ENCODE measurements around the gene GPC1. TPM values are rescaled to one million over a fixed set of nuclear protein-coding genes. Genes with fewer than 3 reads are reported as not detected.
A peak's percentile ranks its signal among the peaks of the same experiment; 100 is the strongest.

Gene GPC1
- total RNA-seq, 3 donors from 2014 or later = 13.8 to 56.3 (median 21.0) TPM

DNA sequence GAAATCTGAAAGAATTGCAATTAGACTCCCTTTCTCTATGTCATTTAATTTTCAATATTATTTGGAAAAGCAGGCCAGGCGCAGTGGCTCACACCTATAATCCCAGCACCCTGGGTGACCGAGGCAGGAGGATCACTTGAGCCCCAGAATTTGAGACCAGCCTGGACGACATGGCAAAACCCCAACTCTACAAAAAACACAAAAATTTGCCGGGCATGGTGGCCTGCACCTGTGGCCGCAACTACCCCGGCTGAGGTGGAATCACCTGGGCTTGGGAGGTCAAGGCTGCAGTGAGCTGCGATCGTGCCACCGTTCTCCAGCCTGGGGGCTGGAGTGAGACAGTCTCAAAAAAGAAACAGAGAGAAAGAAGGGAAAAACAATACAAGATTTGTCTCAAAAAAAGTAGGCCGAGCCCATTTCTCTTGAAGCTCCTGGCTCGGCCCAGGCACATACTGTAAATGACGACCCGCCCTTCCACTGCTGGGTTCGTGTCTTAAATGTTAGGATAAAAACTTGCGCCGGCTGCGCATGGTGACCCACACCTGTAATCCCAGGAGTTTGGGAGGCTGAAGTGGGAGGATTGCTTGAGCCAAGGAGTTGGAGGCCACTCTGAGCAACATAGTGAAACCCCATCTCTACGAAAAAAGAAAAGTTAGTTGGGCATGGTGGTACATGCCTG is 31.1 kb upstream of the GPC1 start:
- intact Hi-C loops (cut with DNase I; ENCODE audit: low total_unique reads) = no loop called here
- no peaks in the 10 kb centered on the region for H3K4me1 ChIP-seq
- TF ChIP-seq, protein P1, sequence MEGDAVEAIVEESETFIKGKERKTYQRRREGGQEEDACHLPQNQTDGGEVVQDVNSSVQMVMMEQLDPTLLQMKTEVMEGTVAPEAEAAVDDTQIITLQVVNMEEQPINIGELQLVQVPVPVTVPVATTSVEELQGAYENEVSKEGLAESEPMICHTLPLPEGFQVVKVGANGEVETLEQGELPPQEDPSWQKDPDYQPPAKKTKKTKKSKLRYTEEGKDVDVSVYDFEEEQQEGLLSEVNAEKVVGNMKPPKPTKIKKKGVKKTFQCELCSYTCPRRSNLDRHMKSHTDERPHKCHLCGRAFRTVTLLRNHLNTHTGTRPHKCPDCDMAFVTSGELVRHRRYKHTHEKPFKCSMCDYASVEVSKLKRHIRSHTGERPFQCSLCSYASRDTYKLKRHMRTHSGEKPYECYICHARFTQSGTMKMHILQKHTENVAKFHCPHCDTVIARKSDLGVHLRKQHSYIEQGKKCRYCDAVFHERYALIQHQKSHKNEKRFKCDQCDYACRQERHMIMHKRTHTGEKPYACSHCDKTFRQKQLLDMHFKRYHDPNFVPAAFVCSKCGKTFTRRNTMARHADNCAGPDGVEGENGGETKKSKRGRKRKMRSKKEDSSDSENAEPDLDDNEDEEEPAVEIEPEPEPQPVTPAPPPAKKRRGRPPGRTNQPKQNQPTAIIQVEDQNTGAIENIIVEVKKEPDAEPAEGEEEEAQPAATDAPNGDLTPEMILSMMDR (IDR thresholded peaks at IDR 0.05) = no peak
- TF ChIP-seq POLR2A (IDR thresholded peaks at IDR 0.05) = no peak
- no peak for TF ChIP-seq POLR2AphosphoS5 (IDR thresholded peaks at IDR 0.05)
- H3K27me3 ChIP-seq = peaks cover 0 to 6% of the 10 kb centered on the region in 2 donors
- no peaks in the 10 kb centered on the region for H3K9me3 ChIP-seq
- DNase-seq (ENCODE audit: low spot score in 2 of 2) = no peak
- H3K4me3 ChIP-seq = no peak overlapping the region
- no peaks in the 10 kb centered on the region for H3K36me3 ChIP-seq
- no peak overlapping the region for H3K27ac ChIP-seq

DNA sequence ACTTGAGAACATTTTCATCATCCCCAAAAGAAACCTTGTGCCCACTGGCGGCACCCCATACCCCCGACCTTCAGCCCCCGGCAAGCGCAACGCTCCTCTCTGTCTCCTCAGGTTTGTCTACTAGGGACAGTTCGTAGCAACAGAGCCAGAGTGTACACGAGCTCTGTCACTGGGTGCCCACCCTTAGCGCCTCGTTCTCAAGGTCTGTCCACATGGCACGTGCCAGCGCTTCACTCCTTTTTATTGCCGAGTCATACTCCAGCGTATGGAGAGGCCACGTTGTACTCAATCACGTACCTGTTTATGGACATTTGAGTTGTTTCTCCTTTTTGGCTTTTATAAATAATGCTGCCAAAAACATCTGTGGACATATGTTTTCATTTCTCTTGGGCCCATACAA is 30.3 kb upstream of the GPC1 start:
- intact Hi-C loops (cut with DNase I; ENCODE audit: low total_unique reads) = no loop called here

DNA sequence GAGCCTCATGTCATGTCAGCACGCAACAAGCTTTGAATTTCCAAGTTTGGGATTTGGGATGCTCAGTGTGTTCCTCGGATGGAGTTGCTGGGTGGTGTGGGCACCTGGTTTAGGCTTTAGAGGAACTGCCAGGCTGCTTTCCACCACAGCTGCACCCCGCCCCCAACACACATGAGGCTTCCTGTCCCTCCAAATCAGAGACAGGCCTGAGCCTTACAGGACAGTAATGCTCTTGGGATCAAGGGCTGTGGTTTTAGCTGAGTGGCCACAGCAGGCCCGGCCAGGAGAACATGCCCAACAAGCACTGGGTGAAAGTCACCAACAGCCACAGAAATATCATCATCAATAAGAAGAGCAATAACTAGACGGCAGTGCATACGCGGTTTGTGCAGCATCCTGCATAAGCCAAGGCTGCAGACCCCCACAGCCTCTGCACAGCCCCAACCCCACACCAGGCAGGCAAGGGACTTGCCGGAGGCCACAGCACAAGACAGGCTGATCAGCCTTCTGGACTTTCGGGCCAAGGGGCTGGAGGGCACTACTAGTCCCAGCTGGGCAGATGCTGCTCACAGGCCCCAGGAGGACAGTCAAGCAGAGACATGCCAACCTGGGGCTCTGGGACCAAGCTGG is 29.7 kb upstream of the GPC1 start:
- Histone ChIP-seq H3K27me3 (peaks cover 0 to 6% of the 10 kb centered on the region in 2 donors), H3K36me3 (no peaks in the 10 kb centered on the region), H3K9me3 (no peaks in the 10 kb centered on the region), H3K27ac (no peak overlapping the region), H3K4me3 (no peak overlapping the region), H3K4me1 (no peaks in the 10 kb centered on the region)
- peak in 1 of 2 donors; percentile 43 for DNase-seq (ENCODE audit: low spot score in 2 of 2)
- TF ChIP-seq, protein P1 (IDR thresholded peaks at IDR 0.05) = no peak
- intact Hi-C loops (cut with DNase I; ENCODE audit: low total_unique reads) = no loop called here

More for the DNA sequence above, 30.3 kb upstream of the GPC1 start:
- no peak overlapping the region for H3K27ac ChIP-seq
- no peaks in the 10 kb centered on the region for H3K9me3 ChIP-seq
- H3K36me3 ChIP-seq = no peaks in the 10 kb centered on the region
- no peaks in the 10 kb centered on the region for H3K4me1 ChIP-seq
- DNase-seq (ENCODE audit: low spot score in 2 of 2) = no peak
- H3K27me3 ChIP-seq = peaks cover 0 to 6% of the 10 kb centered on the region in 2 donors
- TF ChIP-seq, protein P1 (IDR thresholded peaks at IDR 0.05) = no peak
- TF ChIP-seq POLR2AphosphoS5 (IDR thresholded peaks at IDR 0.05) (no peak), POLR2A (IDR thresholded peaks at IDR 0.05) (no peak)
- H3K4me3 ChIP-seq = no peak overlapping the region

- Histone ChIP-seq H3K9me3 (no peaks in the 10 kb centered on the region), H3K4me3 (no peak overlapping the region), H3K4me1 (no peaks in the 10 kb centered on the region), H3K36me3 (no peaks in the 10 kb centered on the region), H3K27me3 (no peaks in the 10 kb centered on the region), H3K27ac (no peak overlapping the region)
- TF ChIP-seq POLR2A (IDR thresholded peaks at IDR 0.05) (no peak), POLR2AphosphoS5 (IDR thresholded peaks at IDR 0.05) (no peak)
- TF ChIP-seq, protein P1 (IDR thresholded peaks at IDR 0.05) = no peak
- peak in 1 of 2 donors; percentile 28 for DNase-seq (ENCODE audit: low spot score in 2 of 2)
- intact Hi-C loops (cut with DNase I; ENCODE audit: low total_unique reads) = no loop called here
These were observed 28.4 kb upstream of the GPC1 start for GRCh38 chr2:240407090-240407489.

DNA sequence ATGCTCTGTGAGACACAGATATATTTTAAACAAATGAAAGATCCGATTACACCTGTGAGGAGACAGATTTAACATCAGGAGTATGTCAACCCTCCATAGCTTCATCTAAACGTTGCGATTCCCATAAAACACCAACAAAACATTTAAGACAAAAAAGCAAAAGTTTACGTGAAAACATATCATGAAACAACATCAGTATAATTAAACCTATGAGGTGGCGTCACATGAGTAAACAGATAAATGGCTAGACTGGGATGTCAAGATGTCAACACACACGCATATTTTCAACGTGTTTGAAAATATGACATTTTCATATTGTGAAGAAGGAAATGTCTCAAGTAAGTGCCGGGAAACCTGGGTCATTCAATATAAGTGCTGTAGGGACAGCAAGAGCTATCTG is 25.5 kb upstream of the GPC1 start:
- Histone ChIP-seq H3K36me3 (no peaks in the 10 kb centered on the region), H3K4me1 (no peaks in the 10 kb centered on the region), H3K4me3 (no peak overlapping the region), H3K9me3 (no peaks in the 10 kb centered on the region), H3K27ac (no peak overlapping the region), H3K27me3 (no peaks in the 10 kb centered on the region)
- intact Hi-C loops (cut with DNase I; ENCODE audit: low total_unique reads) = no loop called here
- no peak for DNase-seq (ENCODE audit: low spot score in 2 of 2)
- TF ChIP-seq POLR2AphosphoS5 (IDR thresholded peaks at IDR 0.05) = no peak
- no peak for TF ChIP-seq POLR2A (IDR thresholded peaks at IDR 0.05)
- TF ChIP-seq, protein P1 (IDR thresholded peaks at IDR 0.05) = no peak
